Measurements from ENCODE around the gene DICER1.

Gene DICER1

DNA sequence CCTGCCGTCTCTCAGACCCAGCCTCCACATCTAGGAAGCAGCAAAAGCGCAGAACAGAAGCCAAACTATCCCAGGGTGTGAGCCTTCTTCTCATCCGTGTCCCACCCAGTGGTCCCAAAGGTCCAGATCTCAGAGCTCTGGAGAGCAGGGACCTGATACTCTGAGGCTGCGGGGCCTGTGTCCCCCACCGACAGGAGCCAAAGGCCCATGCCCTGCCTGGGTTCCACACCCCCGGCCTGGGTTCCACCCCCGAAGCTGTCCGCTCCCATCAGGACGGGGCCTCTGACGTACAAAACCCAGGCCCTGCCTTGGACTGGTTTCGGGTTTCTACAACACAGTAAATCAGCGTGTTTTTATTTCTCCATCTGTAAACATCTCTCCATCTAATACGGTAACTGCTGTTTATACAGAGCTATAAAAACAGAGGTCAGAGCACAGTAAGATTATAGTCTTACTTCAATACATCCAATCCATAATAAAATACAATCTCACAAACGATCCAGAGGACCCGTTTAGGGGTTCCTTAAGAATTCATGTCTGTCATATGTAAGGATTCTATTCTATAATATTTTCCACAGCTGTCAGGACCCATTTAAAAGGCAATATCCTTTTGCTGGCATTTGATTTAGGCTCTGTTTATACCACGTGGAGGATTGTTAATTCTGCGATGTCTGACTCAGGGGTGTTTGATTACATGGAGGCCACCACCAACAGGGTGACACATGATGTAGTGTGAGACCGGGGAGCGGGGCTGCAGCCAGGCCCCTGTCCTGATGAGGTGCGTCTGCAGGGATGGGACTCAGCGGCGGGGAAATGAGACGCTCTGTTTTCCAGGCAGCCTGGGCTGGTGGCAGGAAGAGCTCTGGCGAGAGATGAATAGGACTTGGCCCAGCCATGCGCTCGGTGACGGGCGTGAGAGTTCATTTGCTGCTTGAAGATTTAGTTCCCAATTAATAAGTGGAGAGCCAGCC is 110.3 kb downstream of the DICER1 start:
- intact Hi-C loops (cut with DNase I; ENCODE audit: low total_unique reads) = no loop called here
- H3K27ac ChIP-seq = no peak overlapping the region

GRCh38 chr14:95045836-95046430 is 111.4 kb downstream of the DICER1 start:
- intact Hi-C loops (cut with DNase I; ENCODE audit: low total_unique reads) = no loop called here
- H3K4me1 ChIP-seq = peaks cover 0 to 9% (median 6%) of the 10 kb centered on the region in 4 donors
- H3K27me3 ChIP-seq = no peaks in the 10 kb centered on the region
- DNase-seq = peak in 1 of 2 donors; percentile 49
- no peak overlapping the region for H3K4me3 ChIP-seq
- H3K27ac ChIP-seq = no peak overlapping the region
- H3K9me3 ChIP-seq = no peaks in the 10 kb centered on the region
- no peaks in the 10 kb centered on the region for H3K36me3 ChIP-seq
- TF ChIP-seq CTCF (IDR thresholded peaks at IDR 0.05) = no peak

More for the DNA sequence above, 110.3 kb downstream of the DICER1 start:
- peak in 1 of 2 donors; percentile 48 for DNase-seq
- Histone ChIP-seq H3K4me3 (no peak overlapping the region), H3K4me1 (no peaks in the 10 kb centered on the region), H3K9me3 (no peaks in the 10 kb centered on the region), H3K27me3 (no peaks in the 10 kb centered on the region), H3K36me3 (no peaks in the 10 kb centered on the region)
- TF ChIP-seq CTCF (IDR thresholded peaks at IDR 0.05) = no peak

DNA sequence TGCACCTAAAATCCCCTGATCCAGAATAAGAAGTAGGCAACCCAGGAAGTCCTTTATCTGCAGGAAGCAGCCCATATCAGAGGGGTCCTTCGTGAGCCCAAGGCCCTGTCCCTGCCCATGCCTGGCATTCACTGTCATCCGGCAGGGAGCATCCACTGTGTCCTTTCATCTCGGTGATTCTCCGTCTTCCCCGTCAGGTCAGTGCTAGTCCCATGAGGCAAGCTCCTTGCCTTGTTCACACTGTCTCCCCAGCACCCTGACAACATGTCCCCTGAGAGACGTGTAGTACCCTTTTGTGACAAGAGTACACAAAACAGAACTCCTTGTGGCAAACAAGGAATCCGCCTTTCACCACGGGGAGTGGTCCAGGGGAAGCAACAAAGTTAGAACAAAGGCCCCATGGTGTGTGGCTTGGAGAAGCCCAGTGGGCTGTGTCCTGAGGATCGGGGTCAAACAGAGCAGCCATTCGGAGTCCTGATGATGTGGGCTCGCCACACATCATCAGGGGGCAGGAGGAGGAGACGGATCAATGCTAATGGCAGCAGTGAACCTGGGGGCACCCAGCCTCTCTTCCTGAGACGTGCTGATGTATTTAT is 112.1 kb downstream of the DICER1 start:
- intact Hi-C loops (cut with DNase I; ENCODE audit: low total_unique reads) = no loop called here
- DNase-seq = peak in 1 of 2 donors; percentile 44
- Histone ChIP-seq H3K36me3 (no peaks in the 10 kb centered on the region), H3K9me3 (no peaks in the 10 kb centered on the region), H3K4me3 (no peak overlapping the region), H3K27me3 (no peaks in the 10 kb centered on the region), H3K27ac (no peak overlapping the region), H3K4me1 (peaks cover 0 to 16% (median 9%) of the 10 kb centered on the region in 4 donors)
- no peak for TF ChIP-seq CTCF (IDR thresholded peaks at IDR 0.05)

DNA sequence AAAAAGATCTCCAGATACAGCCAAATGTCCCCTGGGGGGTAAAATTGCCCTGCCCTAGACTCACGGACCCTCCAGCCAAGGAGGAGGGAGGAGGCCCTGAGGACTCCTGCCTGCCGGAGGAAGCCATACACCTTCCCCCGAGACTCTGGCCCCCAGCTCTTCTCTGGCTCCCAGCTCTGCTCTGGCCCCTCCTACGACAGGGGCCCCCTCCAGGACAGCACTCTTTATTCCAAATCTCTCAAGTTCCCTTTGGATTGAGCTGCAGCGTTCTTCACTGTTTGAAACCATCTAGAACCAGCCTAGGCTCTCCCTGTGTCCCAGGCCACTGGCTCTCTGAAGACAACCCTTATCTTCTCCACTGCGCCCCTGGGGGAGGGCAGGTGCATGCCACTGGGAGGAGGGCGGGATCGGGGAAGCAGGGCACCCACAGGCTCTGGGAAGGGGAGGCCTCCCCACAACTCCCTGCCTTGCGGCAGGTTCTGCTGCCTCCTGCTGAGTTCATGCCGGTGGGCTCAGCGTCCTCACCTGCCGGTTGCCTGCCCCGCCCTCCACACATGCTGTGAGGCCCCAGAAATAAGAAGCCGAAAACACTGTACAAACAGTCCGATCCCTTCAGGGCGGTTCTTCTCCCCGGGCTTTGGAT is 112.7 kb downstream of the DICER1 start:
- TF ChIP-seq CTCF (IDR thresholded peaks at IDR 0.05) = no peak
- DNase-seq = peak in 1 of 2 donors; percentile 50
- peaks cover 0 to 16% (median 9%) of the 10 kb centered on the region in 4 donors for H3K4me1 ChIP-seq
- no peaks in the 10 kb centered on the region for H3K36me3 ChIP-seq
- H3K4me3 ChIP-seq = no peak overlapping the region
- intact Hi-C loops (cut with DNase I; ENCODE audit: low total_unique reads) = no loop called here
- no peak overlapping the region for H3K27ac ChIP-seq
- H3K9me3 ChIP-seq = no peaks in the 10 kb centered on the region
- no peaks in the 10 kb centered on the region for H3K27me3 ChIP-seq

GRCh38 chr14:95043732-95044462 is 113.4 kb downstream of the DICER1 start:
- no peaks in the 10 kb centered on the region for H3K36me3 ChIP-seq
- peaks cover 0 to 16% (median 9%) of the 10 kb centered on the region in 4 donors for H3K4me1 ChIP-seq
- H3K4me3 ChIP-seq = no peak overlapping the region
- H3K27ac ChIP-seq = no peak overlapping the region
- no peak for TF ChIP-seq CTCF (IDR thresholded peaks at IDR 0.05)
- no peaks in the 10 kb centered on the region for H3K27me3 ChIP-seq
- no peaks in the 10 kb centered on the region for H3K9me3 ChIP-seq
- intact Hi-C loops (cut with DNase I; ENCODE audit: low total_unique reads) = no loop called here
- peak in 1 of 2 donors; percentile 16 for DNase-seq
